ENCODE results near the gene SLC35A4. TPM values are rescaled to one million over a fixed set of nuclear protein-coding genes. Genes with fewer than 3 reads are reported as not detected.

Gene SLC35A4
- total and polyA plus RNA-seq, 2 experiments from 2014 or later = 19.6 to 45.2 TPM

GRCh38 chr5:140556438-140556837, 8.2 kb upstream of the SLC35A4 start:
- 2 to 4% methylated on average over 6 of the region's 6 CpGs for WGBS, 2 experiments (ENCODE audit: low coverage in 1 of 2, low lambda C conversion rate in 2 of 2, missing lambda C conversion rate in 2 of 2)
- no peak for TF ChIP-seq EZH2phosphoT487 (IDR thresholded peaks at IDR 0.05; ENCODE audit: insufficient read depth, low read depth)
- no peak for TF ChIP-seq EZH2 (IDR thresholded peaks at IDR 0.05; ENCODE audit: insufficient read depth, poor library complexity, severe bottlenecking)
- H3K9me3 ChIP-seq (ENCODE audit: low read depth) = no peaks in the 10 kb centered on the region
- in situ Hi-C loops (cut with MboI) = no loop called here
- 0 out of 2 replicates have a peak, but pooled peaks cover 8% of the 10 kb centered on the region for H4K20me1 ChIP-seq (ENCODE audit: insufficient read depth)
- H2AFZ ChIP-seq = peak overlapping the region; percentile 69; the same call in 1 of the 2 replicates
- peak overlapping the region; percentile 94 for H3K4me2 ChIP-seq (ENCODE audit: unreplicated experiment)
- peaks cover 58% of the 10 kb centered on the region for H3K79me2 ChIP-seq (ENCODE audit: insufficient read depth)
- DNase-seq = peak; percentile 62
- peak overlapping the region; percentile 86 for H3K4me3 ChIP-seq
- peak overlapping the region; percentile 98 for H3K9ac ChIP-seq
- H3K36me3 ChIP-seq (ENCODE audit: low read depth) = peaks cover 16% of the 10 kb centered on the region; the same call in 1 of the 2 replicates
- no peaks in the 10 kb centered on the region for H3K9me2 ChIP-seq (ENCODE audit: insufficient read depth)
- no peaks in the 10 kb centered on the region for H3K27me3 ChIP-seq (replicated peaks; ENCODE audit: insufficient read depth)
- H3F3A ChIP-seq (ENCODE audit: insufficient read depth) = peaks cover 34% of the 10 kb centered on the region
- H3K27ac ChIP-seq = peak overlapping the region; percentile 84
- H3K4me1 ChIP-seq (ENCODE audit: insufficient read depth) = peaks cover 31% of the 10 kb centered on the region

- Histone ChIP-seq H3K27ac (peak within 1 kb of the TSS; percentile 84), H3K4me1 (ENCODE audit: insufficient read depth) (peaks cover 31% of the 10 kb centered on the region), H3K79me2 (ENCODE audit: insufficient read depth) (peaks cover 50% of the 10 kb centered on the region), H3K9me3 (ENCODE audit: low read depth) (no peaks in the 10 kb centered on the region), H3K9ac (peak within 1 kb of the TSS; percentile 98), H3K9me2 (ENCODE audit: insufficient read depth) (no peaks in the 10 kb centered on the region), H4K20me1 (ENCODE audit: insufficient read depth) (0 out of 2 replicates have a peak, but pooled peaks cover 8% of the 10 kb centered on the region), H3K4me2 (ENCODE audit: unreplicated experiment) (peak within 1 kb of the TSS; percentile 94), H3K36me3 (ENCODE audit: low read depth) (0 out of 2 replicates have a peak, but pooled peaks cover 11% of the 10 kb centered on the region), H3F3A (ENCODE audit: insufficient read depth) (peaks cover 34% of the 10 kb centered on the region), H3K27me3 (replicated peaks; ENCODE audit: insufficient read depth) (no peaks in the 10 kb centered on the region), H2AFZ (peak within 1 kb of the TSS; percentile 69), H3K4me3 (peak within 1 kb of the TSS; percentile 86)
- in situ Hi-C loops (cut with MboI) = no loop called here
- 1 to 3% methylated on average over 44 to 46 of the region's 46 CpGs for WGBS, 2 experiments (ENCODE audit: low coverage in 1 of 2, low lambda C conversion rate in 2 of 2, missing lambda C conversion rate in 2 of 2)
- DNase-seq = peak; percentile 96
- TF ChIP-seq EZH2phosphoT487 (IDR thresholded peaks at IDR 0.05; ENCODE audit: insufficient read depth, low read depth) (no peak), EZH2 (IDR thresholded peaks at IDR 0.05; ENCODE audit: insufficient read depth, poor library complexity, severe bottlenecking) (no peak)
Observed at GRCh38 chr5:140557136-140557805, 7.4 kb upstream of the SLC35A4 start, which contains the start of gene SRA1. TSS of gene SRA1 (minus strand) at chr5:140557473. CDS start at chr5:140557452, 21 bp downstream.

DNA sequence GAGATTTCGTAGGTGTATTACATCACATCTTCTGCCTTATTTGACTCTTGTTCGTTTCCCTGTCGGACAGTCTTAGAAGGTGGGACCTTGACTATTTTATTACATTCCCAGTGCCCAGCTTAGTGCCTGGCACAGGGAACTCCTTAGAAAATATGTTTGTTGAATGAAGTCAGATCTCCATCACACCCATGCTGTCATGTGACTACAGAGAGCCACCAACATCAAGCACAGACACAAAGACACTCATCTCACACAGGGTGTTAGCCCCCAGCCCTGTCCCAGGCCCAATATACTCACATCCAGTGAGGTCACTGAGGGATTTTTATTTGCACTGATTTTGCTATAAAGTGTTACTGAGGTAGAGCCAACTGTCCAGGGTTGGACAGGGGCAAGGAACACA, 6.7 kb upstream of the SLC35A4 start:
- Histone ChIP-seq H3F3A (ENCODE audit: insufficient read depth) (peaks cover 34% of the 10 kb centered on the region), H2AFZ (peak overlapping the region; percentile 69), H3K36me3 (ENCODE audit: low read depth) (0 out of 2 replicates have a peak, but pooled peaks cover 6% of the 10 kb centered on the region), H3K4me2 (ENCODE audit: unreplicated experiment) (peak overlapping the region; percentile 94), H3K27ac (peak overlapping the region; percentile 84), H3K9me3 (ENCODE audit: low read depth) (no peaks in the 10 kb centered on the region), H3K4me1 (ENCODE audit: insufficient read depth) (peaks cover 32% of the 10 kb centered on the region), H3K79me2 (ENCODE audit: insufficient read depth) (peaks cover 47% of the 10 kb centered on the region), H3K27me3 (replicated peaks; ENCODE audit: insufficient read depth) (no peaks in the 10 kb centered on the region), H3K9me2 (ENCODE audit: insufficient read depth) (no peaks in the 10 kb centered on the region), H3K4me3 (peak overlapping the region; percentile 86), H3K9ac (peak overlapping the region; percentile 98), H4K20me1 (ENCODE audit: insufficient read depth) (0 out of 2 replicates have a peak, but pooled peaks cover 6% of the 10 kb centered on the region)
- in situ Hi-C loops (cut with MboI) = no loop called here
- DNase-seq = no peak
- 80 to 86% methylated on average over 3 of the region's 3 CpGs for WGBS, 2 experiments (ENCODE audit: low coverage in 1 of 2, low lambda C conversion rate in 2 of 2, missing lambda C conversion rate in 2 of 2)
- no peak for TF ChIP-seq EZH2phosphoT487 (IDR thresholded peaks at IDR 0.05; ENCODE audit: insufficient read depth, low read depth)
- no peak for TF ChIP-seq EZH2 (IDR thresholded peaks at IDR 0.05; ENCODE audit: insufficient read depth, poor library complexity, severe bottlenecking)

DNA sequence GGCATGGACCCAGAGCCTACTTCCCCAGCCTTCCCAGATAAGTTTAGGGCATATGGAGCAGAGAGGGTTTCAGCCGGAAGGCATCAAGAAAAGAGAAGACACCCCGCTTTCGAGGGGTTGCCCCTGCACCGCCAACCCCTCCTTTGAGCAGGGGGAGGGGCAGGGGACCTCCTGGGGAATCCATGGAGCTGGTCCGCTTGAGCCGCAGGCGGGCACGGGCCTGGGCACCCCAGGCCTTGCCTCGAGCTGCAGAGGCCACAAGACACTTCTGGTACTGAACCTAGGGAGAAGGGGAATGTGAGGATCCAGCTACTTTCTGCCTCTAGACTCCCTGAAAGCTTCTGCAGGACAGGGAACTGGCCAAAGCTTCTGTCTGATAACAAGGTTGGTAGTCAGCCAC, 6.1 kb upstream of the SLC35A4 start:
- Histone ChIP-seq H3K4me3 (no peak overlapping the region), H4K20me1 (ENCODE audit: insufficient read depth) (no peaks in the 10 kb centered on the region), H3K9me2 (ENCODE audit: insufficient read depth) (no peaks in the 10 kb centered on the region), H3K27me3 (replicated peaks; ENCODE audit: insufficient read depth) (no peaks in the 10 kb centered on the region), H3K27ac (no peak overlapping the region; the same call in 1 of the 2 replicates), H3K9ac (no peak overlapping the region), H3K4me1 (ENCODE audit: insufficient read depth) (peaks cover 34% of the 10 kb centered on the region), H3K4me2 (ENCODE audit: unreplicated experiment) (no peak overlapping the region), H3F3A (ENCODE audit: insufficient read depth) (peaks cover 34% of the 10 kb centered on the region), H3K9me3 (ENCODE audit: low read depth) (no peaks in the 10 kb centered on the region), H2AFZ (no peak overlapping the region), H3K79me2 (ENCODE audit: insufficient read depth) (peaks cover 47% of the 10 kb centered on the region), H3K36me3 (ENCODE audit: low read depth) (0 out of 2 replicates have a peak, but pooled peaks cover under 1% of the 10 kb centered on the region)
- 85 to 87% methylated on average over 7 to 9 of the region's 9 CpGs for WGBS, 2 experiments (ENCODE audit: low coverage in 1 of 2, low lambda C conversion rate in 2 of 2, missing lambda C conversion rate in 2 of 2)
- TF ChIP-seq EZH2phosphoT487 (IDR thresholded peaks at IDR 0.05; ENCODE audit: insufficient read depth, low read depth) = no peak
- TF ChIP-seq EZH2 (IDR thresholded peaks at IDR 0.05; ENCODE audit: insufficient read depth, poor library complexity, severe bottlenecking) = no peak
- in situ Hi-C loops (cut with MboI) = no loop called here
- DNase-seq = no peak

All from GM23248 (cell line).